A549 (cell line): ENCODE results near the gene RASSF4. TPM values are rescaled to one million over a fixed set of nuclear protein-coding genes. Genes with fewer than 3 reads are reported as not detected.

Source experiments
- ATAC-seq, 2 experiments: fragments of 200-7000 bp in 1 of 2; fragments of >200 bp in 1 of 2; cut with Nextera tagmentation in 1 of 2; cut with Tn5 transposase in 1 of 2; 3 replicates each; pipeline versions ENCODE4 v1.8.0 to v1.9.1; 2018 to 2020; ENCODE audit warnings: mild to moderate bottlenecking in 1 of 2, moderate library complexity in 1 of 2
- CTCF ChIA-PET: fragments of 300-600 bp; sonication (Branson Sonifier 250); formaldehyde crosslinking; extraction: SDS; loops from one replicate; lab custom pipeline; 2021; ENCODE audit warnings: antibody characterized with exemption, inconsistent platforms; lab: Yijun Ruan, JAX
- POLR2A ChIA-PET: fragments of 350-600 bp; formaldehyde crosslinking; extraction: SDS; loops from one replicate; lab custom pipeline; 2021; ENCODE audit warnings: antibody characterized with exemption, inconsistent platforms; lab: Yijun Ruan, JAX
- DNase-seq, 2 experiments: peaks; one replicate each; pipeline versions ENCODE4 v3.0.0 to v3.0.0-alpha.2; 2011 to 2016; ENCODE audit warnings: low read depth in 1 of 2, low spot score in 1 of 2
- FAIRE-seq: peaks from 2 replicates; lab custom pipeline; 2011; peaks lifted over from hg19 to GRCh38; lab: Jason Lieb, UNC
- H3K27ac ChIP-seq, 2 experiments: fragments of >200 bp; sonication (Bioruptor Twin); formaldehyde crosslinking; 3 replicates each; pipeline ENCODE4 v1.5.1; 2016 to 2017
- H3K4me1 ChIP-seq: fragments of >200 bp; sonication (Bioruptor Twin); formaldehyde crosslinking; 3 replicates; pipeline ENCODE4 v1.6.1; 2016
- H3K4me2 ChIP-seq: fragments of >200 bp; sonication (Bioruptor Twin); formaldehyde crosslinking; 3 replicates; pipeline ENCODE4 v1.6.1; 2016
- H3K4me3 ChIP-seq: fragments of >200 bp; sonication (Bioruptor Twin); formaldehyde crosslinking; 3 replicates; pipeline ENCODE4 v1.5.1; 2016
- H3K9me3 ChIP-seq: fragments of >200 bp; sonication (Bioruptor Twin); formaldehyde crosslinking; 3 replicates; pipeline ENCODE4 v1.6.1; 2016
- BHLHE40 ChIP-seq: IDR thresholded peaks from 2 replicates; pipeline ENCODE4 v1.6.1; 2012; ENCODE audit warnings: low read depth, low read length, inconsistent platforms
- CBX8 ChIP-seq: fragments of 200-600 bp; sonication (generic); IDR thresholded peaks from 2 replicates; pipeline ENCODE4 v1.6.1; 2016
- CEBPB ChIP-seq, 2 experiments: fragments of >200 bp in 1 of 2; sonication (Bioruptor Twin) in 1 of 2; formaldehyde crosslinking in 1 of 2; IDR thresholded peaks; 2 replicates each; pipeline ENCODE4 v1.6.1; 2012 to 2016
- EHF ChIP-seq: fragments of 250-450 bp; sonication (Bioruptor Pico); IDR thresholded peaks from 2 replicates; pipeline ENCODE4 v1.5.0; 2020; ENCODE audit warnings: mild to moderate bottlenecking
- HDAC2 ChIP-seq: fragments of 200-600 bp; sonication (generic); IDR thresholded peaks from 2 replicates; pipeline ENCODE4 v1.6.1; 2016
- HOXB13 ChIP-seq: fragments of 250-450 bp; sonication (Bioruptor Pico); IDR thresholded peaks from 2 replicates; pipeline ENCODE4 v1.5.0; 2020; ENCODE audit warnings: low read depth, mild to moderate bottlenecking, moderate library complexity
- HOXB5 ChIP-seq: fragments of 250-450 bp; sonication (Bioruptor Pico); IDR thresholded peaks from 2 replicates; pipeline ENCODE4 v1.5.0; 2020; ENCODE audit warnings: mild to moderate bottlenecking, moderate library complexity
- JUN ChIP-seq, 2 experiments: fragments of >200 bp; sonication (Bioruptor Twin); formaldehyde crosslinking; IDR thresholded peaks; 2 replicates in 1 of 2; 3 replicates in 1 of 2; pipeline ENCODE4 v1.6.1; 2016 to 2017
- JUNB ChIP-seq: fragments of >200 bp; sonication (Bioruptor Twin); formaldehyde crosslinking; IDR thresholded peaks from 2 replicates; pipeline ENCODE4 v1.6.1; 2016
- MYC ChIP-seq: IDR thresholded peaks from 2 replicates; pipeline ENCODE4 v1.6.1; 2012; ENCODE audit warnings: mild to moderate bottlenecking, inconsistent platforms, low read length, improper control_type of control experiment, borderline replicate concordance
- NFE2L2 ChIP-seq: fragments of 150-350 bp; conservative IDR thresholded peaks from 2 replicates; pipeline ENCODE4 v1.6.1; 2014; ENCODE audit warnings: low read length
- NPAS2 ChIP-seq: fragments of 250-450 bp; sonication (Bioruptor Pico); IDR thresholded peaks from 2 replicates; pipeline ENCODE4 v1.8.0; 2022; ENCODE audit warnings: mild to moderate bottlenecking, moderate library complexity, borderline replicate concordance
- NR3C1 ChIP-seq: fragments of >200 bp; sonication (Bioruptor Twin); formaldehyde crosslinking; IDR thresholded peaks from 3 replicates; pipeline ENCODE4 v1.6.1; 2017
- POLR2A ChIP-seq: IDR thresholded peaks from 2 replicates; pipeline ENCODE4 v1.6.1; 2012; ENCODE audit warnings: mild to moderate bottlenecking, low read length
- RAD21 ChIP-seq, 2 experiments: fragments of >200 bp in 1 of 2; sonication (Bioruptor Twin) in 1 of 2; formaldehyde crosslinking in 1 of 2; IDR thresholded peaks in 1 of 2; conservative IDR thresholded peaks in 1 of 2; 2 replicates in 1 of 2; 3 replicates in 1 of 2; pipeline ENCODE4 v1.6.1; 2012 to 2018; ENCODE audit warnings: inconsistent platforms in 1 of 2
- RARB ChIP-seq: fragments of 250-450 bp; sonication (Bioruptor Pico); IDR thresholded peaks from 2 replicates; pipeline ENCODE4 v1.8.0; 2021; ENCODE audit warnings: mild to moderate bottlenecking, moderate library complexity
- RCOR1 ChIP-seq: fragments of 150-350 bp; IDR thresholded peaks from 2 replicates; pipeline ENCODE4 v1.6.1; 2014; ENCODE audit warnings: antibody characterized with exemption, low read length, low read depth
- RNF2 ChIP-seq: fragments of 200-600 bp; sonication (generic); IDR thresholded peaks from 2 replicates; pipeline ENCODE4 v1.6.1; 2016; ENCODE audit warnings: low read depth, mild to moderate bottlenecking, antibody characterized with exemption, moderate library complexity, borderline replicate concordance
- SMC3 ChIP-seq: fragments of >200 bp; sonication (Bioruptor Twin); formaldehyde crosslinking; IDR thresholded peaks from 3 replicates; pipeline ENCODE4 v1.6.1; 2018; ENCODE audit warnings: inconsistent platforms
- TP53 ChIP-seq: fragments of 250-450 bp; sonication (Bioruptor Pico); IDR thresholded peaks from 2 replicates; pipeline ENCODE4 v1.5.0; 2021; ENCODE audit warnings: mild to moderate bottlenecking, moderate library complexity
- ZFP36 ChIP-seq: fragments of 450-650 bp; IDR thresholded peaks from 2 replicates; pipeline ENCODE4 v1.6.1; 2014; ENCODE audit warnings: borderline replicate concordance; ENCODE audit not compliant: partially characterized antibody
- ZNF302 ChIP-seq: fragments of 250-450 bp; sonication (Bioruptor Pico); IDR thresholded peaks from 2 replicates; pipeline ENCODE4 v1.9.0; 2021; ENCODE audit warnings: inconsistent platforms, mild to moderate bottlenecking, moderate library complexity
- ZSCAN20 ChIP-seq: fragments of 250-450 bp; sonication (Bioruptor Pico); IDR thresholded peaks from 2 replicates; pipeline ENCODE4 v1.8.0; 2022; ENCODE audit warnings: mild to moderate bottlenecking, moderate library complexity
- WGBS: methylation state at CpG from one replicate; pipeline ENCODE4 v1.1.6; 2017; ENCODE audit errors: missing lambda C conversion rate; 5-methylcytosine and 5-hydroxymethylcytosine counted together
- polyA plus RNA-seq, 4 experiments: library from polyadenylated mRNA; depleted of rRNA in 3 of 4; stranded (reverse); fragments of >200 nt; fragmentation: RNase III in 1 of 4; extraction: RNeasy Plus Mini Kit Qiagen cat#74134 plus additional on column Dnase treatment in 1 of 4; gene quantifications; 2 replicates in 3 of 4; 3 replicates in 1 of 4; pipeline ENCODE4 v1.2.3, GENCODE V29; 2011 to 2017
- TF ChIP-seq, protein P1 (sequence below): fragments of 250-450 bp; sonication (Bioruptor Pico); IDR thresholded peaks from 2 replicates; pipeline ENCODE4 v1.5.0; 2020; ENCODE audit warnings: low read depth, mild to moderate bottlenecking, moderate library complexity
- TF ChIP-seq, protein P2 (sequence below): fragments of >200 bp; sonication (Bioruptor Twin); formaldehyde crosslinking; IDR thresholded peaks from 2 replicates; pipeline ENCODE4 v1.6.1; 2016
- TF ChIP-seq, protein P3 (sequence below): IDR thresholded peaks from 2 replicates; pipeline ENCODE4 v1.6.1; 2012; ENCODE audit warnings: low read depth, borderline replicate concordance
- TF ChIP-seq, protein P4 (sequence below): fragments of >200 bp; sonication (Bioruptor Twin); formaldehyde crosslinking; IDR thresholded peaks from 3 replicates; pipeline ENCODE4 v1.6.1; 2016

Gene RASSF4
- polyA plus RNA-seq, 2 of the 4 experiments (the other 2 are of a cell fraction): 1.9 to 2.2 TPM

DNA sequence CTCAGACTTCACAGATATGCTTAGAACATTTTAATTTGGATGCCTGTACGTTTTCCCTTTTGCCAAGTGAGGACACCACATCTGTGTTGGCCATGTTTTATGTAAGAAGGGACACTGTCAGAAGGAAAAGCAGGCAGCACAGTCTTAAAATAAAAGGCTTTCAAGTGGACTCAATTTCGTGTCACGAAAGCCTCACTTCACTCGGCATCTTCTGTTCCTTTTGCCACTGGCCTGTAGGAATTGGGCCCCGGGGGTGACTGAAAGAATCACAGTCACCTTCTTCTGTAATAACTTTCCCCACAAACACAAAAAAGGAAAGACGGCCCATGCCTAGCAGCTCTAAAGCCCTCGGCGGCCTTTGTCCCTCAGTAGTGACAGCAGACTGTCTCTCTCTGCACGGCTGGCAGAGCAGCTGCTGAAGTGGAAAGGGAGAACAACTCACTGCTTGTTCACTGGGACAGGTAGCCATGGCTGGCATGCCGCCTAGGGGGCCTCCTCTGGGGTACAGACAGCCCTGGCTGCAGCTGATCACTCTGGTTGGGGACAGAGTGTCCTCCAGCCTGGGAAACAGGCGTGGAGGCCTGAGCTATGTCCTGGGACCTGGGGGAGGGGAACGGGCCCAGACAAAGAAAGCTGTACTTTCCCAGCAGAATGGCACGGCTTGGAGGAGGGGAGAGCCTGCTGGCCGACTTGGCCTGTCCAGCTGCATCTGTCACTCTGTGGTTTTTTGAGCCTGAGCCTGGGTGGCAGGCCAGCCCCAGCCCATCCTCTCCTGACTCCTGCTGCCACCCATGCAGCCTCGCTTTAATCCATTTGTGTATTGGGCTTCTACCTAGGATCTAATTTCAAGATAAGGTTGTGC is 4.4 kb downstream of the RASSF4 start:
- CTCF ChIA-PET: interaction anchor here (0.5 to 4.7 kb wide), 9 partner anchors 10 to 1498 kb away, joined by 3 to 22 read pairs (median 5); partner anchors contain the start of gene DEPP1
- WGBS: 78% methylated on average over 14 of the region's 15 CpGs
- no peaks in the 10 kb centered on the region for H3K9me3 ChIP-seq
- no peak overlapping the region for H3K4me2 ChIP-seq
- peaks cover 12% of the 10 kb centered on the region; the same call in 2 of the 3 replicates for H3K4me1 ChIP-seq
- no peak overlapping the region for H3K4me3 ChIP-seq
- no peak for ATAC-seq
- H3K27ac ChIP-seq: peak overlapping the region in 1 of 2 experiments; percentile 46; a peak in 1 of 6 replicates
- TF ChIP-seq JUNB: no peak
- TF ChIP-seq ZSCAN20 (CRISPR knock-in tag): no peak
- no peak for TF ChIP-seq RARB (CRISPR knock-in tag)
- TF ChIP-seq, all 56 proteins: peak for 0
- no peak for FAIRE-seq
- POLR2A ChIA-PET: interaction anchor here (1.1 to 1.5 kb wide), 3 partner anchors 10 to 15 kb away, joined by 3 to 8 read pairs (median 5); partner anchors contain the start of gene DEPP1
- no peak for DNase-seq

- CTCF ChIA-PET: interaction anchor here (1.1 to 5.3 kb wide), 4 partner anchors 9 to 33 kb away, joined by 3 to 29 read pairs (median 8); partner anchors contain the start of gene DEPP1
- FAIRE-seq (no peak), DNase-seq (no peak), ATAC-seq (no peak)
- POLR2A ChIA-PET: no interaction called here
- no peaks in the 10 kb centered on the region for H3K9me3 ChIP-seq
- H3K4me1 ChIP-seq: peaks cover 9% of the 10 kb centered on the region; the same call in 2 of the 3 replicates
- H3K27ac ChIP-seq: peak overlapping the region in 1 of 2 experiments; percentile 5; a peak in 1 of 6 replicates
- no peak overlapping the region for H3K4me3 ChIP-seq
- no peak for TF ChIP-seq EHF (CRISPR knock-in tag)
- no peak for TF ChIP-seq SMC3
- no peak for TF ChIP-seq RCOR1
- no peak for TF ChIP-seq ZFP36
- TF ChIP-seq, protein P1, sequence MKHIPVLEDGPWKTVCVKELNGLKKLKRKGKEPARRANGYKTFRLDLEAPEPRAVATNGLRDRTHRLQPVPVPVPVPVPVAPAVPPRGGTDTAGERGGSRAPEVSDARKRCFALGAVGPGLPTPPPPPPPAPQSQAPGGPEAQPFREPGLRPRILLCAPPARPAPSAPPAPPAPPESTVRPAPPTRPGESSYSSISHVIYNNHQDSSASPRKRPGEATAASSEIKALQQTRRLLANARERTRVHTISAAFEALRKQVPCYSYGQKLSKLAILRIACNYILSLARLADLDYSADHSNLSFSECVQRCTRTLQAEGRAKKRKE (CRISPR knock-in tag): no peak
- no peak for TF ChIP-seq HOXB13 (CRISPR knock-in tag)
- TF ChIP-seq POLR2A: no peak
- no peak for TF ChIP-seq MYC
- TF ChIP-seq NFE2L2: no peak
- no peak for TF ChIP-seq BHLHE40
- TF ChIP-seq, protein P2, sequence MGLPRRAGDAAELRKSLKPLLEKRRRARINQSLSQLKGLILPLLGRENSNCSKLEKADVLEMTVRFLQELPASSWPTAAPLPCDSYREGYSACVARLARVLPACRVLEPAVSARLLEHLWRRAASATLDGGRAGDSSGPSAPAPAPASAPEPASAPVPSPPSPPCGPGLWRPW: no peak
- no peak for TF ChIP-seq ZNF302 (CRISPR knock-in tag)
- no peak for TF ChIP-seq HOXB5 (CRISPR knock-in tag)
- TF ChIP-seq TP53 (CRISPR knock-in tag): no peak
- TF ChIP-seq RAD21 (conservative IDR thresholded peaks at IDR 0.05 in 1 of 2, IDR thresholded peaks at IDR 0.05 in 1 of 2): no peak
- no peak for TF ChIP-seq NR3C1
- WGBS: 83% methylated on average over 1 of the region's 1 CpG
- no peak overlapping the region for H3K4me2 ChIP-seq
Observed at GRCh38 chr10:44965104-44965503, 5.5 kb downstream of the RASSF4 start.

DNA sequence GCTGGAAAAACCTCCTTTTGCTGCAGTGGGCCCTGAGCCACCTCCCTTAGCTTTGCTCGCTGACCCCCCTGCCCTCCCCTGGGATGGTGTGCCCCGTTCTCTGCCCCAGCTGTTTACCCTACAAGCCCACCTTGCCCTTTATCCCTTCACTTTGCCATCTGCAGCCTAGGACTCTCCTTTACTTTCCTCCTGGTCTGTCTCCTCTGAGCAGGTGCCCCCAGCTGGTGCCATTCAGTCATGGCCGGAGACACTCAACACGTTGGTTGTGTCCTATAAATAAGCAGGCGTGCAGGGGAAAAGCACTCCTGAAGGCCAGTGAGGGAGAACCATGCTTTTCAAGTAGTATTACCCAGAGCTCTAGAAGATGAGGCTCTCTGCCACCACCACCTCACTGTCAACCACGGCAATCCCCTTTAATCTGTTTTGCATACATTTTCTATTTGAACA is 6.1 kb downstream of the RASSF4 start:
- 88% methylated on average over 6 of the region's 6 CpGs for WGBS
- FAIRE-seq (no peak), DNase-seq (no peak), ATAC-seq (no peak)
- Histone ChIP-seq H3K27ac (no peak overlapping the region; a peak in 1 of 6 replicates), H3K4me1 (peaks cover 7% of the 10 kb centered on the region; the same call in 2 of the 3 replicates), H3K9me3 (no peaks in the 10 kb centered on the region), H3K4me3 (no peak overlapping the region), H3K4me2 (no peak overlapping the region)
- TF ChIP-seq RNF2 (no peak), NPAS2 (CRISPR knock-in tag) (no peak), CBX8 (no peak), CEBPB (IDR thresholded peaks at IDR 0.05) (no peak), HDAC2 (no peak), JUN (IDR thresholded peaks at IDR 0.05) (no peak), TP53 (CRISPR knock-in tag) (no peak)
- TF ChIP-seq, protein P3, sequence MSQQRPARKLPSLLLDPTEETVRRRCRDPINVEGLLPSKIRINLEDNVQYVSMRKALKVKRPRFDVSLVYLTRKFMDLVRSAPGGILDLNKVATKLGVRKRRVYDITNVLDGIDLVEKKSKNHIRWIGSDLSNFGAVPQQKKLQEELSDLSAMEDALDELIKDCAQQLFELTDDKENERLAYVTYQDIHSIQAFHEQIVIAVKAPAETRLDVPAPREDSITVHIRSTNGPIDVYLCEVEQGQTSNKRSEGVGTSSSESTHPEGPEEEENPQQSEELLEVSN: no peak
- TF ChIP-seq, protein P4, sequence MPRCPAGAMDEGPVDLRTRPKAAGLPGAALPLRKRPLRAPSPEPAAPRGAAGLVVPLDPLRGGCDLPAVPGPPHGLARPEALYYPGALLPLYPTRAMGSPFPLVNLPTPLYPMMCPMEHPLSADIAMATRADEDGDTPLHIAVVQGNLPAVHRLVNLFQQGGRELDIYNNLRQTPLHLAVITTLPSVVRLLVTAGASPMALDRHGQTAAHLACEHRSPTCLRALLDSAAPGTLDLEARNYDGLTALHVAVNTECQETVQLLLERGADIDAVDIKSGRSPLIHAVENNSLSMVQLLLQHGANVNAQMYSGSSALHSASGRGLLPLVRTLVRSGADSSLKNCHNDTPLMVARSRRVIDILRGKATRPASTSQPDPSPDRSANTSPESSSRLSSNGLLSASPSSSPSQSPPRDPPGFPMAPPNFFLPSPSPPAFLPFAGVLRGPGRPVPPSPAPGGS: no peak
- ChIA-PET CTCF (interaction anchor here (1.0 to 5.3 kb wide), 6 partner anchors 9 to 33 kb away, joined by 3 to 29 read pairs (median 5); partner anchors contain the start of gene DEPP1), POLR2A (no interaction called here)
